GM19397 (cell line): ENCODE measurements around the gene CASKIN1.
"Not testable (repeated sequence)": the region's sequence is repeated elsewhere in the genome, so short reads cannot be mapped to it uniquely, and the experiment has no call there.

Experiments
- ATAC-seq: cut with Tn5 transposase; IDR thresholded peaks from one replicate; pipeline ENCODE4 v1.9.1; 2021; ENCODE audit warnings: mild to moderate bottlenecking, moderate library complexity; ENCODE audit not compliant: unreplicated experiment

The CASKIN1 gene, protein sequence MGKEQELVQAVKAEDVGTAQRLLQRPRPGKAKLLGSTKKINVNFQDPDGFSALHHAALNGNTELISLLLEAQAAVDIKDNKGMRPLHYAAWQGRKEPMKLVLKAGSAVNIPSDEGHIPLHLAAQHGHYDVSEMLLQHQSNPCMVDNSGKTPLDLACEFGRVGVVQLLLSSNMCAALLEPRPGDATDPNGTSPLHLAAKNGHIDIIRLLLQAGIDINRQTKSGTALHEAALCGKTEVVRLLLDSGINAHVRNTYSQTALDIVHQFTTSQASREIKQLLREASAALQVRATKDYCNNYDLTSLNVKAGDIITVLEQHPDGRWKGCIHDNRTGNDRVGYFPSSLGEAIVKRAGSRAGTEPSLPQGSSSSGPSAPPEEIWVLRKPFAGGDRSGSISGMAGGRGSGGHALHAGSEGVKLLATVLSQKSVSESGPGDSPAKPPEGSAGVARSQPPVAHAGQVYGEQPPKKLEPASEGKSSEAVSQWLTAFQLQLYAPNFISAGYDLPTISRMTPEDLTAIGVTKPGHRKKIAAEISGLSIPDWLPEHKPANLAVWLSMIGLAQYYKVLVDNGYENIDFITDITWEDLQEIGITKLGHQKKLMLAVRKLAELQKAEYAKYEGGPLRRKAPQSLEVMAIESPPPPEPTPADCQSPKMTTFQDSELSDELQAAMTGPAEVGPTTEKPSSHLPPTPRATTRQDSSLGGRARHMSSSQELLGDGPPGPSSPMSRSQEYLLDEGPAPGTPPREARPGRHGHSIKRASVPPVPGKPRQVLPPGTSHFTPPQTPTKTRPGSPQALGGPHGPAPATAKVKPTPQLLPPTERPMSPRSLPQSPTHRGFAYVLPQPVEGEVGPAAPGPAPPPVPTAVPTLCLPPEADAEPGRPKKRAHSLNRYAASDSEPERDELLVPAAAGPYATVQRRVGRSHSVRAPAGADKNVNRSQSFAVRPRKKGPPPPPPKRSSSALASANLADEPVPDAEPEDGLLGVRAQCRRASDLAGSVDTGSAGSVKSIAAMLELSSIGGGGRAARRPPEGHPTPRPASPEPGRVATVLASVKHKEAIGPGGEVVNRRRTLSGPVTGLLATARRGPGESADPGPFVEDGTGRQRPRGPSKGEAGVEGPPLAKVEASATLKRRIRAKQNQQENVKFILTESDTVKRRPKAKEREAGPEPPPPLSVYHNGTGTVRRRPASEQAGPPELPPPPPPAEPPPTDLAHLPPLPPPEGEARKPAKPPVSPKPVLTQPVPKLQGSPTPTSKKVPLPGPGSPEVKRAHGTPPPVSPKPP (N-terminal part only)

GRCh38 chr16:2196162-2196980 lies at the start of gene CASKIN1:
Gene CASKIN1 (minus strand): TSS chr16:2196605. CDS start chr16:2196432, 173 bp downstream.
- no peak for ATAC-seq

DNA sequence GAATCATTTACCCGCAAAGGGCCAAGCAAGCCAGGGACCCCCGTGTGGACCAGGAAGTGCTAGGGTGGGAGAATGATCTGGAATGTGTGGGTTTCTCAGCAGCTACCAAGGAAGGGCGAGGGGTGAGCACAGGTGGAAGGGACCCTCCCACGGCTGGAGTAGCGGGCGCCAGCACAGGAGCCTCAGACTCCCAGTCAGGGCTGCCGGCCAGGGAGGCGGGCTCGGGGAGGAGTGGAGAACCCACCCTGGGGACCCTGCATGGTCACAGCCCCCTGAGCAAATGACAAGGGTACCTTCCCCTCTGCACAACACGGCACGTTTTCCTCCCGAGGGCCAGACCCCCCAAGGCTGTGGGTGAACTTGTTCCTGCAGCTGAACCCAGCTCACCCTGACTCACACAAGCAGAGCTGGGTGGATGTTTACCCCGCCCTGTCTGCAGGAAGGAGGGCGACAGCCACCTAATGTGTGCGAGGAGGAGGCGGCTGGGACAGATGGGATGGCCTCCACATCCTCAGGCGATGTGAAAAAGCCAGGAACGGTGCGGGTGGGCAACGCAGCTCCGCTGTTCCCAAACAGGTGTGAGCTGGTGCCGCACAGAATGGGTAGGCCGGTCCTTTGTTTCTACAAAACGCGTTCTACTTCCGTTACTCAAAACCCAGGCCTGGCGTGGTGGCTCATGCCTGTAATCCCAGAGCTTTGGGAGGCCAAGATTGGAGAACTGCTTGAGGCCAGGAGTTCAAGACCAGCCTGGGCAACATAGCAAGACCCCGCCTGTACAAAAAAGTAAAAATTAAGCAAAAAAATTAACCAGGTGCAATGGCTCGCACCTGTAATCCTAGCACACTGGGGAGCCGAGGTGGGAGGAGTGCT lies 48.8 kb upstream of the CASKIN1 start:
- ATAC-seq, result no peak

DNA sequence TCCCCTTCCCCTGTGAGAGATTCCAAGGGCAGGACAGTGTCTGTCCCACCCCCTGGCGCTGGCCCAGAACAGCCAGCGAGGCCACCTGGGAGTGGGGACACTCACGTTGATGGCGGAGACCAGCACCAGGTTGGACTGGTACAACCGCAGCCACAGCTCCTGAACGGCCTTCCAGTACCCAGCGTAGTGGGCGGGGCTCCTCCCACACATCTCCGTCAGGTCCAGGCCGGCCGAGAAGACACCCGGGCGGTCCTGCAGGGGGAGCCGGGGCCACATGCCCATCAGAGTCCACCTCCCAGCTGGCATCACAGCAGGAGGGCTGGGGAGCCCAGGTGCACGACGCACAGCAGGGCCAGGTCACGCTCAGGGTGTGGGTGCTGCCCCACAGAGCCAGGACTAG lies 47.9 kb upstream of the CASKIN1 start:
- no peak for ATAC-seq

DNA sequence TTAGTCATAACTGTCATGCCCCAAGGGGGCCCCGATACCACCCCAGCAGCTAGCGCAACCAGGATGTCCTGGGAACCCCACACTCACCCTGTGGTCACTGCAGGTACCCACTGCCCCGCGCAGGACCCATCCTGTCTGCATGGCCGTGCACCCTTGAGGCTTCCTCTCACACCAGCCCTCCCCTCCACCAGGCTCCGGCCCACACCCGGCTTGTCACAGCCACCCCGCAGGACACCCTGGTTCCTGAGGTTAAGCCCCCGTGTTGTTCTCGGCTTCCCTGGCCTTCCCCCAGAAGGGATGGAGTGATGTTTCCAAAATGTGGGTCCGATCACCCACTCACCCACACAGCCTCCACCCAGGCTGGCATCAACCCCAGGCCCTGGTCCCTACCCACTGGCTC lies 47.4 kb upstream of the CASKIN1 start:
- ATAC-seq, result no peak

DNA sequence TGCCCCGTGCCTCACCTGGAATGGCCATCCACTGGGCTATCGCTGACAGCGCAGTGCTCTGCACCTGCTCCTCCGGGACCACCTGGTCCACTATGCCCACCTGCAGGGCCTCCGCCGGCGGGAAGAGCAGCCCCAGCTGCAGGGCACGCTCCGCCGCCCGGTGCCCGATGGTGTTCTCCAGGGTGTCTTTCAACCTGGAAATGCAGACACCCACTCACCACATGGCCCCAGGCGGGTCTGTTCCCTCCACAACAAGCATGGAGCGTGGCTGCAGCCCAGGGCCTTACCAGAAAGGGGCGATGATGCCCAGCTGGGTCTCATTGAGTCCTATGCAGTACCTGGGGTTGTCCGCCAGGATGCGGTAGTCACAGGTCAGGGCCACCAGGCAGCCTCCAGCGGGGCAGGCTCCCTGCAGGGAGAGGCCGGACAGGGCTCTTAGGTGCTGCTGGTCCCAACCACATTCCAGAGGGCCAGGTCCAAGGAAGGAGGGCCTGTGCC lies 46.7 kb upstream of the CASKIN1 start:
- ATAC-seq, result no peak

DNA sequence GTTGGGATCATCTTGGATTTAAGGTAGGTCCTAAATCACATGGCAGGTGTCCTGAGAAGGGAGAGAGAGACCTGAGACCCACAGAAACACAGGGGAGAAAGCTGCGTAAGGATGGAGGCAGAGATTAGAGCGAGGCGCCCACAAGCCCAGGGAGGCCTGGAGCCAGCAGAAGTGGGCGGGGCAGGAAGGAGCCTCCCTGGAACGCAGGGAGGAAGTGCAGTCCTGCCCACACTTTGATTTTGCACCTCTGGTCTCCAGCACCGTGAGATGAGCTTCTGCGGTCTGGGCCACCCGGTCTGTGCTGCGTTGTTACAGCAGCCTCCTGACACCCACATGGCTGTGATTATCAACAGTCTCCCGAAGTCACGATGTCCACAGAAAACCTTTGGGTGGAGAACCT lies 46.2 kb upstream of the CASKIN1 start:
- ATAC-seq, result no peak

GRCh38 chr16:2240331-2240730 lies 43.9 kb upstream of the CASKIN1 start:
- not testable (repeated sequence) for ATAC-seq

GRCh38 chr16:2238838-2239675 lies 42.7 kb upstream of the CASKIN1 start:
- ATAC-seq, result no peak

DNA sequence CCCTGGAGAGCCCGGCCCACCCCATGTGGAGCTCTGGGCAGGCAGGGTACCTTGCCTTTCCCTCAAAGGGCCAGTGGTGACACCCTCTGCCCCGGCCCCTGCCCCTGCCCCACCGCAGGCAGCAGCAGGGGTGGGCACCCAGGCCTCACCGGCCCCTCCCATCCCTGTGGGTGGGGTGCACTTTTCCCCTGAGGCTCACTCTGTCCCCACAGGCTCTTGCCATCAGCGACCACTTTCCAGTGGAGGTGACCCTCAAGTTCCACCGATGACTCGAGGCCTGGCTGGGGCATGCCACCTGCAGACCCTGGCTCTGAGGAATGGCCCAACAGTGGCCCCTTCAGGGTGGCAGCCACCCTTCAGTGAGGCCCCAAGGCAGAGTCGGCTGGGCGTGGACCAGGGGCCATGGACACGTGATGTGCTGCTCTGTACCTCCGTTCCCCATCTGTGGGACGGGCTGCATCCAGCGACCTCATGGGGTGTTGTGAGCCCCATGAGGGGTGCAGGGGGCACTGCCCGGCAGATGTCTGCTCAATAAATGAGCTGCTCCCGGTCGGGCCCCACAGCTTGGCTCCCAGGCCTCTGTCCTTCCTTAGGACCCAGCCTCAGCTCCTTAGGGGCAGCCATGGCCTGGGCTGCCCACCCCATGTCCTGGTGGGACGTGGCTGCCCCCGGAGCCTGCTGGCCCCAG lies 41.9 kb upstream of the CASKIN1 start:
- no peak for ATAC-seq

GRCh38 chr16:2237493-2238149 lies 41.2 kb upstream of the CASKIN1 start:
- no peak for ATAC-seq

- ATAC-seq, result no peak
Observed at GRCh38 chr16:2237102-2237482, 40.7 kb upstream of the CASKIN1 start.

- ATAC-seq, result no peak
Observed at GRCh38 chr16:2236337-2237101, 40.1 kb upstream of the CASKIN1 start, which contains the start of gene DNASE1L2. Gene DNASE1L2 (plus strand): TSS chr16:2236444. CDS start chr16:2236817, 373 bp downstream.

DNA sequence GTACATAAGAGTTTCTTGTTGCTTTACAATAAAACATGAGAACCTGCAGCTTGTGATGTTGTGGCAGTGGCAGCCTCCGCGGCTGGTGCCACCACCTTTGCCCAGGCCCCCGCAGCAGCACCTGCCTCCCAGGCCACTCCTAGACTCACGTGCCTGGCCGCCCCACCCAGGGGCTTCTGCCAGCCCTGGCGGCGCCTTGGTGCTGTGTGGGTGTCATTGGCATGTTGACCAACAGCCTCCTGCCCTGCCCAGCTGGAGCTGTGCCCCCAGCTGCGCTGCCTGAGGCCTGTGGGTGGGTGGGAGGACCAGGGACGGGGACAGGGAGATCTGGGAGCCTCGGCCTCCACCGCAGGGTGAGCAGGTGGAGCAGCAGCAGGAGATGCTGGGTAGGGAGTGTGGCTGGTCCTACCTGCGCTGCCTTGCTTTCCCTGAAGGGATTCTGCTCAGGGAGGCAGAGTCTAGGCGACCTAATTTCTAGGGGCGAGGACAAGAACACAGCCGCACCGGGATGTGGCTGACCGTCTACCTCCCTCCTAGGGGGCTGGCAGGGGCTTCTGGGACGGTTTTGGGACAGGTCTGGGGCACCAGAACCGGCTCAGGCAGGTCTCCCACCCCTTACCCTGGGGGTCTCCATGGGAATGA lies 39.4 kb upstream of the CASKIN1 start:
- no peak for ATAC-seq

DNA sequence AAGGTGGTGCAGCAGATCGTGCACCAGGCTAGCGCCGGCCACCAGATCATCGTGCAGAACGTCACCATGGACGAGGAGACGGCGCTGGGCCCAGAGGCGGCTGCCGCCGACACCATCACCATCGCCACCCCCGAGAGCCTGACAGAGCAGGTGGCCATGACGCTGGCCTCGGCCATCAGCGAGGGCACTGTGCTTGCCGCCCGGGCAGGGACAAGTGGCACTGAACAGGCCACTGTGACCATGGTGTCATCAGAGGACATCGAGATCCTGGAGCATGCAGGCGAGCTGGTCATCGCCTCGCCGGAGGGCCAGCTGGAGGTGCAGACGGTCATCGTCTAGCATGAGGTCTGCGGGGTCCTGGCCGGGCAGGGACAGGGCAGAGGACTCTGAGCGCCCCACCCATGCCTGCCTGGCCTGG lies 38.8 kb upstream of the CASKIN1 start:
- no peak for ATAC-seq

GRCh38 chr16:2234813-2235170 lies 38.4 kb upstream of the CASKIN1 start:
- no peak for ATAC-seq
